ENCODE measurements around the gene TOMM70. TPM values are rescaled to one million over a fixed set of nuclear protein-coding genes. Genes with fewer than 3 reads are reported as not detected.

The TOMM70 gene
- total and polyA plus RNA-seq, 2 of the 4 experiments (the other 2 are of a cell fraction), result 24.6 to 35.1 TPM

DNA sequence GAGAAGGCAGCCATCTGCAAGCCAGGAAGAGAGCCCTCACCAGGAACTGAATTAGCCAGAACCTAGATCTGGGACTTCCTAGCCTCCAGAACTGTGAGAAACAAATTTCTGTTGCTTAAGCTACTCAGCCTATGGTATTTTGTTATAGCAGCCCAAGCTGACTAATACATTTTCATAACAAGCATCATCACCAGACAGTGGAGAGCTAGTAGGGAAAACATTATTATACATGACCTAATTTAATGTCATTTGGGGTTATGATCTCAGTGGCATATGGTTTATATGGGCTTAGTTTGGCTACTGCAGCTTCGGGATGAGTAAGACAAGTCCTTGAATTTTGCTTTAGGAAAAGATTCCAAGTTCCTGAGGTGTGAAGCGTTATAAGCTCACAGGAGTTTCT is 36.1 kb upstream of the TOMM70 start:
- no peak overlapping the region for H2AFZ ChIP-seq (replicated peaks; ENCODE audit: low read length, poor library complexity)
- H3K9me1 ChIP-seq (ENCODE audit: insufficient read depth, low read length), result peaks cover 2% of the 10 kb centered on the region; the same call in 1 of the 2 replicates
- BruUV-seq (replicated peaks), result no TSS peak
- no peak overlapping the region for H3K18ac ChIP-seq (ENCODE audit: low read depth, low read length)
- peak; percentile 32 for DNase-seq
- peak overlapping the region; percentile 48 for H2AK9ac ChIP-seq (replicated peaks; ENCODE audit: low read depth, low read length, poor library complexity)
- no peak overlapping the region for H2AK5ac ChIP-seq (ENCODE audit: low read depth, low read length)
- H3K14ac ChIP-seq (replicated peaks; ENCODE audit: low read depth, low read length), result no peak overlapping the region
- H2BK20ac ChIP-seq (ENCODE audit: low read depth, low read length), result no peak overlapping the region
- POLR2A ChIA-PET (ENCODE audit: unreplicated experiment), result no interaction called here
- H4K20me1 ChIP-seq (ENCODE audit: insufficient read depth, low read length), result no peaks in the 10 kb centered on the region
- H2BK120ac ChIP-seq (ENCODE audit: low read depth, low read length), result no peak overlapping the region
- no peaks in the 10 kb centered on the region for H3K36me3 ChIP-seq (ENCODE audit: control insufficient read depth, insufficient read depth, low read length)
- peaks cover 2% of the 10 kb centered on the region; the same call in 1 of the 2 replicates for H3K9me3 ChIP-seq (ENCODE audit: control insufficient read depth, insufficient read depth, low read length)
- no peak overlapping the region for H3K27ac ChIP-seq (ENCODE audit: insufficient read depth, low read length)
- H3K27me3 ChIP-seq (ENCODE audit: control insufficient read depth, insufficient read depth, low read length), result no peaks in the 10 kb centered on the region
- H4K5ac ChIP-seq (ENCODE audit: low read depth, low read length), result no peak overlapping the region
- intact Hi-C loops (cut with micrococcal nuclease), result no loop called here
- no peak overlapping the region for H3K4ac ChIP-seq (ENCODE audit: low read depth, low read length)
- H4K91ac ChIP-seq (ENCODE audit: insufficient read depth, low read depth, low read length), result no peak overlapping the region
- no peak overlapping the region for H3K23ac ChIP-seq (ENCODE audit: low read depth, low read length)
- CTCF ChIA-PET, result no interaction called here
- WGBS, 2 experiments (ENCODE audit: extremely low coverage in 2 of 2, insufficient read length in 1 of 2), result no CpG with 5 or more reads among the region's 2 CpGs
- no peaks in the 10 kb centered on the region for H3K4me1 ChIP-seq (ENCODE audit: control insufficient read depth, insufficient read depth, low read length)
- ATAC-seq (ENCODE audit: low read depth), result no peak; the same call in 1 of the 2 replicates
- in situ Hi-C loops (cut with MboI; ENCODE audit: low sequenced_read_pairs), result no loop called here
- H3K56ac ChIP-seq (ENCODE audit: extremely low read depth, insufficient read depth, low read length), result no peak overlapping the region
- TF ChIP-seq CHD1 (IDR thresholded peaks at IDR 0.05; ENCODE audit: low read depth, low read length), result no peak
- no peak for TF ChIP-seq RFX5 (IDR thresholded peaks at IDR 0.05; ENCODE audit: low read depth, low read length)
- no peak for TF ChIP-seq MXI1 (IDR thresholded peaks at IDR 0.05; ENCODE audit: borderline replicate concordance, low read depth, low read length)
- no peak for TF ChIP-seq POLR2A (IDR thresholded peaks at IDR 0.05; ENCODE audit: low read depth, low read length)
- TF ChIP-seq MAFK (IDR thresholded peaks at IDR 0.05; ENCODE audit: low read depth, low read length), result no peak
- TF ChIP-seq BHLHE40 (IDR thresholded peaks at IDR 0.05; ENCODE audit: low read depth, low read length), result no peak
- TF ChIP-seq, protein P1, sequence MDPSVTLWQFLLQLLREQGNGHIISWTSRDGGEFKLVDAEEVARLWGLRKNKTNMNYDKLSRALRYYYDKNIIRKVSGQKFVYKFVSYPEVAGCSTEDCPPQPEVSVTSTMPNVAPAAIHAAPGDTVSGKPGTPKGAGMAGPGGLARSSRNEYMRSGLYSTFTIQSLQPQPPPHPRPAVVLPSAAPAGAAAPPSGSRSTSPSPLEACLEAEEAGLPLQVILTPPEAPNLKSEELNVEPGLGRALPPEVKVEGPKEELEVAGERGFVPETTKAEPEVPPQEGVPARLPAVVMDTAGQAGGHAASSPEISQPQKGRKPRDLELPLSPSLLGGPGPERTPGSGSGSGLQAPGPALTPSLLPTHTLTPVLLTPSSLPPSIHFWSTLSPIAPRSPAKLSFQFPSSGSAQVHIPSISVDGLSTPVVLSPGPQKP (IDR thresholded peaks at IDR 0.05; ENCODE audit: borderline replicate concordance, low read depth, low read length), result no peak
- TF ChIP-seq SMC3 (IDR thresholded peaks at IDR 0.05; ENCODE audit: low read depth, low read length), result no peak
- no peaks in the 10 kb centered on the region for H3K79me1 ChIP-seq (ENCODE audit: low read depth in 1 of 2, low read length in 2 of 2)
- H4K8ac ChIP-seq (ENCODE audit: low read depth in 2 of 2, low read length in 2 of 2), result no peak overlapping the region
- H3K9ac ChIP-seq (ENCODE audit: low read depth, low read length), result no peak overlapping the region
- no peak overlapping the region for H3K4me3 ChIP-seq (ENCODE audit: insufficient read depth, low read depth, low read length)
- no peak overlapping the region for H2BK5ac ChIP-seq (ENCODE audit: low read depth, low read length, poor library complexity, severe bottlenecking)
- dilution Hi-C loops (cut with HindIII; ENCODE audit: low sequenced_read_pairs, unreplicated experiment), result no loop called here
- no peak overlapping the region for H2BK15ac ChIP-seq (ENCODE audit: low read depth, low read length)
- H3K4me2 ChIP-seq (ENCODE audit: low read depth, low read length), result no peak overlapping the region

Data from IMR-90 (cell line).